CD4-positive, alpha-beta T cell treated with Interleukin-4 for 4 hours (primary cell): ENCODE data around the gene DIRAS1.
"Not testable (repeated sequence)": the region's sequence is repeated elsewhere in the genome, so short reads cannot be mapped to it uniquely, and the experiment has no call there.

Source experiments
- DNase-seq: peaks from one replicate; pipeline ENCODE4 v3.0.0-alpha.2; 2020

DIRAS1 gene

DNA sequence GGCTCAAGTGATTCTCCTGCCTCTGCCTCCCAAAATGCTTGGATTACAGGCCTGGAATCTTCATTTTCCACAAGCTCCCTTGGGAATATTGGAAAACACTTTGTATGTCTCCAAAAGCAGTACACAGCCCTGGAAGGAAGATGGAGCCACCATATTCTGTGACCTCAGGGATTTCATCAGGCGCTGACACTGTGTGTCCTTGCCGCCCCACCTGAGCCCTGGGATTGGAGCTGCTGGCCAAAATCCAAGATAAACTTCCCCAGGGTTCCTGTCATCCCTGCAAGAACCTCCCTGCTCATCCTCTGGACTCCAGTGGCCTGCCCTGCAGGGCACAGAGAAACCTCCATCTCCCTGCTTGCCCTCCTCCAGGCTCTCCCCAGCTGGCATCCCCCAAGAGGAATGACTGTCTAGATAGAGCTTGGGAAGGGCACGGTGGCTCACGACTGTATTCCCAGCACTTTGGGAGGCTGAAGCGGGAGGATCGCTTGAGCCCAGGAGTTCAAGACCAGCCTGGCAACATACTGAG, 17.4 kb downstream of the DIRAS1 start:
- no peak for DNase-seq

DNA sequence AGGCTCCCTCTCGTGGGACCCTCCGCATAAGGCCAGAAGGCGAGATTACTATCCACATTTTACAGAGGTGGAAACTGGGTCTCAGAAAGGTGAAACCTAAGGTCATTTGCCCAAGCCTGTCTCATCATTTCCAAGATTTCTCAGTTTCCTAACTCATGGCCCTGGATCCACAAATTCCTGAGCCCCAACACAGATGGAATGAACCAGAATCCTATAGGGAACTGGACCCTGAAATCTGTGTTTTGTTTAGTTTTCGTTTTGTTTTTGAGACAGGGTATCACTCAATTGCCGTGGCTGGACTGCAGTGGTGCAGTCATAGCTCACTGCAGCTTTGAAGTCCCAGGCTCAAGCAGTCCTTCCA, 18.1 kb downstream of the DIRAS1 start:
- DNase-seq: no peak

GRCh38 chr19:2702170-2703076, 18.7 kb downstream of the DIRAS1 start, which contains the start of gene GNG7:
GNG7 (minus strand) TSS chr19:2702694; CDS start chr19:2520688, 182,006 bp downstream.
- peak; percentile 87 for DNase-seq

DNA sequence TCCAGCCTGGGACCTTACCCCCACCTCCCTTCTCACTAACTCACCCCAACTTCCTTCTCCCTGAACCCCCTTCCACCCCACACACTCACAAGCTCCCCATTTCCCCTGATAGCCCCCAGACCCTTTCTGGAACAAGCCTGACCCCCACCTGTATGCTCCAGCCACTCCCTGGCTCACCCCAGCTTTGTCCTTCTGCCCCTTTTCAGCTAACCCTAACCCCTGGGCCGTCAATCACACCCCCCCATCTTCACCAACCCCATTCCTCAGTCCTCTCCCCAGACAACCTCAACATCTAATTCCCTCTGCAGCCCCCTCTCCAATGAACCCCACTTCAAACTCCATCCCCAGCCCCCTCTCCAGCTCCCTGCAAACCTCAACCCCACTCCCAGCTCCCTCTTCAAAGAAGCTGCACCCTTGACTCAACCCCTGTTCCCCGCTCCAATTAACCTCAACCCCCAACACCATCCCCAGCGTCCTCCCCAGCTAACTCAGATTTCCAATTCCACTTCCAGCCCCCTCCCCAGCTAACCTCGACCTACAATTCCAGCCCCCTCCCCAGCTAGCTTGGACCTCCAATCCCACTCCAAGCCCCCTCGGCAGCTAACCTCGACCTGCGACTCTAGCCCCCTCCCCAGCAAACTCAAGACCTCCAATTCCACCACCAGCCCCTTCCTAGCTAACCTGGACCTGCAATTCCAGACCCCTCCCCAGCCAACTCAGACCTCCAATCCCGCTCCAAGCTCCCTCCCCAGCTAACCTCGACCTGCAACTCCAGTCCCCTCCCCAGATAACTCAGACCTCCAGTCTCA, 19.6 kb downstream of the DIRAS1 start:
- no peak for DNase-seq

- no peak for DNase-seq
Observed at GRCh38 chr19:2700660-2701360, 20.4 kb downstream of the DIRAS1 start.

DNA sequence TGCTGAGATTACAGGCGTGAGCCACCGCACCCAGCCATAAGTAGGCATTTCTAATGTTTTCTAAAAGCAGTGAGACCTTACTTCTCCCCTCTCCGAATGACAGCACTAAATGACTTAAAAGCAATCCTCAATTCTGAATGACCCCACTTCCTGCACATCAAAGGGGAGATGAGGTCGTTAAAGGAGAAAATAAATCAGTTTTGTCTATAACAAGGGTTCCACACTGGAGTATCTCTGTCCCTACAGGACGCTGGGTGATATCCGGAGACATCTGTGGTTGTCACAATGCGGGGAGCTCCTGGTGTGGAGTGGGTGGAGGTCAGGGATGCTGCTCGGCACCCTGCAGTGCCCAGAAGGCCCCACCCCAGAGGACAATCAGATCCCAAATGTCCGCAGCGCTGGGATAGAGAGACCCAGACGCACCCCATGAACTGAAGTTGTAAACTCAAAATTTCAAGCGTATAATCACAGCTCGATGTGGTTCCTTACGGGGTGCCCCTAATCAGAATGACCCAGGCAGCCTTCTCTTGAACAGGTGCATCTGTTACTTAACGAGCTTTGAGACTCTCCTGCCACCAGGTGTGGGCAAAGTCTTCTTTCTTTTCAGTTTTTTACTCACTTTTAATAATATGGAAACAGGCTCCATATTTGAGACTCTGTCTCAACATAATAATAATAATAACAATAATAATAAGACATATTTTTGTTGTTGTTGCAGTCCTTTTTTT, 21.6 kb downstream of the DIRAS1 start:
- no peak for DNase-seq

DNA sequence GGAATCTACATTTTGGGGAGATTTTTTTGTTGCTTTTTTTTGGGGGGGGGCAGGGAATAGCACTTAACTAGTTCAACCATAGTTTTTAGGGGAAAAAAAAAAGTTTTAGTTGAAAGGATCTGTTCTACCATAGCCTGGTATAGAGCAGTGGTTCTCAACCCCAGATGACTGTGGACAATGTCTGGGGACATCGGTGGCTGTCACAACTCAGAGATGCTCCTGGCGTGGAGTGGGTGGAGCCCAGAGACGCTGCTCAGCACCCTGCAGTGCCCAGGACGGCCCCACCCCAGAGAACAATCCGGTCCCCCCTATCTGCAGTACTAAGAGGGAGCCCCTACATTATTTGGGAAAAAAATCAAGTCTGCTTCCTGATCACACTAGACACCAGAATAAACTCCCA, 27.0 kb downstream of the DIRAS1 start:
- DNase-seq: no peak

- no peak for DNase-seq
Observed at GRCh38 chr19:2693492-2694160, 27.5 kb downstream of the DIRAS1 start.

GRCh38 chr19:2691951-2692350, 29.2 kb downstream of the DIRAS1 start:
- DNase-seq: no peak

- no peak for DNase-seq
Observed at GRCh38 chr19:2690856-2691255, 30.3 kb downstream of the DIRAS1 start.

GRCh38 chr19:2686360-2686759, 34.8 kb downstream of the DIRAS1 start:
- DNase-seq: no peak

DNA sequence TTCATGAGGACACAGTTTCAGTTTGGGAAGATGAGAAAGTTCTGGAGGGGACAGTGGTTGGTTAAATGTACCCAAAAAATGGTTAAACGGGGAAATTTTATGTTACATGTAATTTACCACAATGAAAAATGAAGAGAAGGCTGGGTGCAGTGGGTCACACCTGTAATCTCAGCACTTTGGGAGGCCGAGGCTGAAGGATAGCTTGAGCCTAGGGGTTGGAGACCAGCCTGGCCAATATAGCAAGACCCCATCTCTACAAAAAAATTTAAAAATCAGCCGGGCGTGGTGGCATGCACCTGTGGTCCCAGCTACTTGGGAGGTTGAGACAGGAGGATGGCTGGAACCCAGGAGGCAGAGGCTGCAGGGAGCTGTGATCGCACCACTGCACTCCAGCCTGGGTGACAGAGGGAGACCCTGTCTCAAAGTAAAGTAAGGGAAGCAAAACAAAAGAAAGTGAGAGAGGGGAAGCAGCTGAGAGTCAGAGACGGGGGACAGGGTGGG, 35.9 kb downstream of the DIRAS1 start:
- no peak for DNase-seq

DNA sequence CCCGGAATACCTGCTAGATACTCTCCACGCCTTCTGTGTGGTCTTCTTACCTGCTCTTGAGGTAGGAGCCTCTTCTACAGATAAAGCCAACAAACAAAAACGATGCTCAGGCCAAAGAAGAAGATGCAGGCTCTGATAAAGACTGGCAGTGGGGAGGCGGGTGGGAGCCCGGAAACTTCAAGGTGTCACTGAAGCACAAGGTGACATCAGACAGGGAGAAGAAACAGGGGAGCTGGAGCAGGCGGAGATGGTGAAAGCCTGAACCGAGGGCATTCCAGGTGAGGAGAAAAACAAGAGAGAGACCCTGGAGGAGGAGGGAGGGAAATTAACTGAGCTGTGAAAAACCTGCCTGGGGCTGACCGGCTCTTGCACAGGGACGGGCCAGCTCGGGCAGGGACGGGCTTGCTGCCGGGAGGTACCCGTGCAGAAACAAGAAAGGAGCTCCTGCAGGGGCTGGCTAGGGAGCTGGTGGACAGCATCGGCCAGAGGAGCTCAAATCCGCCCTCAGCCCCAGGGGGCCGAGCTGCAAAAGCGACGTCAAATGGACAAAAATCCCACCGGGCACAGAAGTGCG, 37.7 kb downstream of the DIRAS1 start:
- no peak for DNase-seq

- DNase-seq: no peak
Observed at GRCh38 chr19:2680808-2681207, 40.4 kb downstream of the DIRAS1 start.

DNA sequence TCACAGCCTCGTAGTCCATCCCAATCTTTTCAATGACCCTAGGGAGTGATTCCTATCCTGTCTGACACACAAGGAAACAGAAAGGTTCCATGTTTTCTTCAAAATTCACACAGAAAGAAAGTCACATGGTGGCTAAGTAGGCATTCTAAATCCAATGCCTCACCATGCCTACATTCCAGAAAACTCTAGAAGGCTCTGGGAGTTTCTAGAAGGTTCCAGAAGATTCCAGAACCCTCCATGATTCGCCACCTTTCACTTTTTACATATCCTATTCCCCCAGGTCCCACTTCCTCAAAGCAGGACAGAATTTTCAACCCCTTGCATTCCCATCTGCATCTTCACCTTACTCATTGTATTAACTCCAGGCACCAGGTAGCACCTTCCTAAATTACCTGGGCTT, 41.7 kb downstream of the DIRAS1 start:
- no peak for DNase-seq

GRCh38 chr19:2678948-2679347, 42.2 kb downstream of the DIRAS1 start:
- DNase-seq: not testable (repeated sequence)

- DNase-seq: no peak
Observed at GRCh38 chr19:2678044-2678671, 43.0 kb downstream of the DIRAS1 start.

- DNase-seq: no peak
Observed at GRCh38 chr19:2676823-2677222, 44.3 kb downstream of the DIRAS1 start.

DNA sequence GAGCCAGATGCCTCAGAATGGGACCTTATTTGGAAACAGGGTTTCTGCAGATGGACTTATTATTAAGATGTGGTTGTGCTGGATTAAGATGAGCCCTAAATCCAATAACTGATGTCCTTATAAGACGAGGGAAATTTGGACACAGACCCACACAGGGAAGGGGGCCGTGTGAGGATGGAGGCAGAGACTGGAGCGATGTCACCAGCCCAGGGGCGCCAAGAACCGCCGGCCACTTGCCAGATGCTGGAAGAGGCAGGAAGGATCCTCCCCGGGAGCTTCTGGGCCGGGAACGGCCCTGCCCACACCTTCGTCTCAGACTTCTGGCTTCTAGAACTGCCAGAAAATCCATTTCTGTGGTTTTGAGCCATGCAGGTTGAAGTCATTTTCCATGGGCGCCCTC, 45.3 kb downstream of the DIRAS1 start:
- DNase-seq: no peak

GRCh38 chr19:2670217-2670616, 51.0 kb downstream of the DIRAS1 start:
- DNase-seq: no peak
